GM19035 (cell line): Measurements from ENCODE around the gene FXYD4.

Source experiments
- ATAC-seq: cut with Tn5 transposase; IDR thresholded peaks from one replicate; pipeline ENCODE4 v1.9.1; 2021; ENCODE audit not compliant: unreplicated experiment

FXYD4 gene

DNA sequence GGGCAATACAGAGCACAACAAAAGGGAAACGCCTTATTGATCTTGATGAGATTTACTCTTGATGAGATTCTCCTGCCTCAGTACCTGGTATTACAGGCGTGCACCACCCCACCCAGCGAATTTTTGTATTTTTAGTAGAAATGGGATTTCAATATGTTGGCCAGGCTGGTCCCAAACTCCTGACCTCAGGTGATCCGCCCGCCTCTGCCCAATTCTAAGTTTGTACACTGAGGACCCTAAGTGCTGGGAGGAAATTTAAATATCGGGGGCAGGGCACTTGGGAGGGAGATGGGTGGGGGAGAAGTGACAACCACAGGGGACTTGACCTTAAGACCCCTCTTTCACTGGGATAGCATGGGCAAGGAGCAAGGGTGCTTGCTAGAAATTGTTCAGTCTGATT is 23.4 kb downstream of the FXYD4 start:
- no peak for ATAC-seq

GRCh38 chr10:43395571-43396060 is 24.2 kb downstream of the FXYD4 start:
- no peak for ATAC-seq

DNA sequence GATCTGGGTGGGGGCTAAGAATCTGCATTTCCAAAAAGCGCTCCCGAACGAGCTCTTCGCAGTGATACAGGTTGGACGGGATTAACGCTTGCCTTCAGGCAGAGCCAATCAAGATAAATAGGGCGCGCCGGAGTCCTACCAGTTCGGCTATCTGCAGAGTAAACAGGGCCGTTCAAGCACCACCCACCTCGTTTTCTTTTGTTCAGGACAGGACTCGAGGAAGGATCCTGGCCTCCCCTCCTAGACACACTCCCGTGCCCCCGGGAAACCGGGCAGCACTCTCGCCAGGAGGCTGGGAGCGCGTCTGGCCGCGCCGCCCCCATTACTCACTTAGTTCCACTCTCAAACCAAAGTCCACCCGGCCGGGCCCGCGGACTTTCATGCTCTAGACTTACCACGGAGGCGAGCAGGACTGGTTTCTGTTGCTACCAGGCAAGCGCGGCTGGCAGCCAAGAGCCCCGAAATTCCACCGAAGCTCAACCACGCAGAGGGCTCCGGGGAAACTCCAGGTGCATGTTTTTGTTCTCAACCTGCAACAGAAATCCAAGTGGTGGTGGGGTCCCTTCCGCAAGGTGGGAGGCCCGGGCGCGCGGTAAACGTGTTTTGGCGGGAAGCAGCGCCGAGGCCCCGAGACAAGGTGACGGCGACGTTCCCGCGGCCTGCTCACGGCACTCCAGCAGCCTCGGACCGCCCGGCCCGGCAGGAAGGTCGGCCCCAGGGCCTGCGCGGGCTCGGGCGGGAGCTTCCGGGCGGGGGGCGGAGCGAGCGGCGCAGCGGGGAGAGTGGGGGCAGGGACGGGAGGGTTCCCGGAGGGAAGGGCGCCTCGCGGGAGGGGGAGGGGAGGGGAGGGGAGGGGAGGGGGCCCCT is 24.9 kb downstream of the FXYD4 start:
- ATAC-seq = peak; percentile 47

DNA sequence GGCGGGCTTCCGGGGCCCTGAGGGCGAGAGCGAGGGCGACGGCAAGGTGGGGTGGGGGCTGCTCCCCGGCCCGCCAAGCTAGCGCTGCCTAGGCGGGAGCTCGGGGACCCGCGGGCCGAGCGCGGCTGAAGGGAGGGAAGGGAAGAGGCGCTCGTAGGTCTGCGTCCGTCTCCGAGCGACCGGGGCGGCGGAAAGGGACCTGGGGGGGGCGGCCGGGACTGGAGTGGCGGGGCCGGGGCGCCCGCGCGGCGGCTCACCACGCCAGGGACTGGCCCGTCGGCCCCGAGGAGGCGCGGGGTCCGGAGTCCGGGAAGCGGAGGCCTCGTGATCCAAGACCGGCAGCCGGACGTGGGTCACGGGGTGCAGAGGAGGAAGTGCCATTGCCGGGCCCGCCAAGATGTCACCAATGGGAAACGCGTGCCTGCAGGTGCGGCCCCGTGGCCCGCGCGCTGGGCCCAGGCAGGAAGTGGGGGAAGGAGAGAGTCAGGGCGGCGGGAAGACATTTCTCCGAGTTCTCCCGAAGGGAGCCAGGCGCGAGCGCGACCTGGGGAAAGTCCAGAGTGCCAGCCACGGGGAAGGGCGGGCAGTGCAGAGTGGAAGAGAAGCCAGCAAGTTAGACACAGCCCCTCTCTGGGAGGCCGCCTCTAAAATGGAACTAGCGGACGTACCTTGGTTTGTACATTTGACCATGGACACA is 25.6 kb downstream of the FXYD4 start:
- peak; percentile 88 for ATAC-seq

GRCh38 chr10:43398939-43399319 is 27.5 kb downstream of the FXYD4 start:
- no peak for ATAC-seq

DNA sequence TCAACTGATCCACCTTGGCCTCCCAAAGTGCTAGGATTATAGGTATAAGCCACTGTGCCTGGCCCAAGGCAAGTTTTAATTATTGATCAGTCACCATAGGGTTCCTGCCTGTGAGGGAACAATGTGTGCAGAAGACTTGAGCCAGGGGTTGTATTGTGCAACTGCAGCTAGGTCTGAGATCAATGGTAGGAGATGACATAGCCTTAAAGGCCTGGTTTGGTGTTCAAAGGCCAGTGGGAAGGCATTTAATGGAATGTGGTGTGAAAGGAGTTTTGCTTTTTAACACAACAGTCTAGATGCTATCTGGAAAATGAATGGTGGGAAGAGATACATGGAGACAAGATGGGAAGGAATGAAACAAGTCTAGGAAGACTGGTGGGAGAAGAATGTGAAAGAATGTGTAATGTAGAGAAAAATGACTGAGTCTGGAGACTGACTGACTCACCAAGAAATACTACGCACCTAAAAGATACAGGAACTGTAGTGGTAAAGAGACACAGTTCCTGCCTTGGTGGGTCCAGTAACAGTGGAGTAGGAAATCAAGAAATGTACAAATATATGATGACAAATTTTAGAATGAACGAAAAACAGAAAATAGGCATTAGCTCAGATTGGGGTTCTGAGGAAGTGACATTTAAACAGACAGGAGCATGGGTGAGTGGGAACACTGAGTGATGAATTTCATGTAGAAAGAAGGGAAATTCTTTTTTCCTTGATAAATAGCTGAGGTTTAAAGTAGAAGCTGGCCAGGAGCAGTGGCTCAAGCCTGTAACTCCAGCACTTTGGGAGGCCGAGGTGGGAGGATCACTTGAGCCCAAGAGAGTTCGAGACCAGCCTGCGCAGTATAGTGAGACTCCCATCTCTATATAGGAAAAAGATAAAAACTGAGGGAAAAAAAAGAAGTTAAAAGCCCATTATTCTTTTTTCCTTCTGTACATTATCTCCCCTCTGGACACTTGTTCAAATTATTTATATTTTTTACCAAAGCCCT is 28.2 kb downstream of the FXYD4 start:
- no peak for ATAC-seq

DNA sequence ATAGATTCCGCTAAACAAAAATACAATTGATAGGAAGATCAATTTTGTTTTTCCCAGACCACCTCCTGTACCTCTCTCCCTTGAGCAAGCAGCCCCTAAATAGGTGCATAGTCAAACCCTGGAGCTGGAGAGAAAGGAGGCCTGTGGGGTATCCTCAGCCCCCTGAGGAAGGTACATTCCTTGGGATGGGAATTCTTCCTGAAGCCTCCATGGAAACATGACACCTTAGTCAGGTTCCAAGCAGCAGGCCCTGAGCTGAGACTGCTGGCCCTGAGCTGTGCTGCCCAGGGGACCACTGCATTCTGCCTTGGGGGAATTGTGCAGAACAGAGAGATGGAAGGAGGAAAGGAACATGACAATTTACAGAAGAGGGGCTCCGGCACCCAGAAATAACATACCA is 30.2 kb downstream of the FXYD4 start:
- no peak for ATAC-seq

DNA sequence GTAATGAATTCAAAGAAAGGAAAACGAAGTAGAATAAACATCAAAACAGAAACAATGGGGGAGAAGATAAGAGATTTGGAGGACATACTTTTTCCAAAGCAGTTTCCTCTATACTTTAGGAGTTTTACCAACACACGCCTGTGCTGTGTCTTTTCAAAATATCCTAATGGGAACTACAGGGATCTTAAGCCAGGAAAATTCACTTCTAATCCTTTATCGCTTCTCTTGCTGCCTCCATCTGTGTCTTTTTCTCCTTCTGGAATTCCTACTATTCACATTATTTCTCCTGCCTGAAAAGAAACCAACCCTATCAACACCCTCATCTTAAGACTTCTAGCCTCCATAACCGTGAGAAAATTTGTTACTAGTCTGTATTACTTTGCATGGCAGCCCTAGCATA is 30.7 kb downstream of the FXYD4 start:
- ATAC-seq = no peak

DNA sequence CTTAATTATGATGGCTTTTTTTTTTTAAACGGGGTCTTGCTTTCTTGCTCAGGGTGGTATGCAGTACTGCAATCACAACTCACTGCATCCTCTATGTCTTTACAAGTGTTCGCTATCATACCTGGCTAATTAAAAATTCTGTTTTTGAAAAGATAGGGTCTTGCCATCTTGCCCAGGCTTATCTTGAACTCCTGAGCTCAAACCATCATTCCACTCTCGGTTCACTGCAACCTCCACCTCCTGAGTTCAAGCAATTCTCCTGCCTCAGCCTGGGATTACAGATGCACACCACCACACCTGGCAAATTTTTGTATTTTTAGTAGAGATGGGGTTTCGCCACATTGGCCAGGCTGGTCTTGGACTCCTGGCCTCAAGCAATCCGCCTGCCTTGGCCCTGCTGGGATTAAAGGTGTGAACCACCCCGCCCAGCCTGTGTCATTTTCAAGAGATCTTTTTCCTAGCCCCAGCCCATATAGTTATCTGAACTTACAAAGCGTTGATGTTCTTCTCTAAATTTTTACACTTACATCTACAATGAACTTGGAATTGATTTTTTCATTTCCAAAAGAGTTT is 31.5 kb downstream of the FXYD4 start:
- ATAC-seq = no peak

GRCh38 chr10:43403911-43404703 is 32.7 kb downstream of the FXYD4 start:
- no peak for ATAC-seq

GRCh38 chr10:43404704-43405084 is 33.3 kb downstream of the FXYD4 start:
- ATAC-seq = no peak

- peak; percentile 26 for ATAC-seq
Measured at GRCh38 chr10:43407148-43407575, 35.7 kb downstream of the FXYD4 start.

- ATAC-seq = peak; percentile 50
Measured at GRCh38 chr10:43407576-43408330, 36.3 kb downstream of the FXYD4 start.

GRCh38 chr10:43408331-43408709 is 36.9 kb downstream of the FXYD4 start:
- no peak for ATAC-seq

- peak; percentile 58 for ATAC-seq
Measured at GRCh38 chr10:43408710-43409384, 37.4 kb downstream of the FXYD4 start, which contains the start of gene HNRNPF. Gene HNRNPF, minus strand, starts transcription at chr10:43409186. Its CDS starts 21,302 bp downstream, at chr10:43387884.

GRCh38 chr10:43409385-43410109 is 38.1 kb downstream of the FXYD4 start:
- ATAC-seq = peak; percentile 0

DNA sequence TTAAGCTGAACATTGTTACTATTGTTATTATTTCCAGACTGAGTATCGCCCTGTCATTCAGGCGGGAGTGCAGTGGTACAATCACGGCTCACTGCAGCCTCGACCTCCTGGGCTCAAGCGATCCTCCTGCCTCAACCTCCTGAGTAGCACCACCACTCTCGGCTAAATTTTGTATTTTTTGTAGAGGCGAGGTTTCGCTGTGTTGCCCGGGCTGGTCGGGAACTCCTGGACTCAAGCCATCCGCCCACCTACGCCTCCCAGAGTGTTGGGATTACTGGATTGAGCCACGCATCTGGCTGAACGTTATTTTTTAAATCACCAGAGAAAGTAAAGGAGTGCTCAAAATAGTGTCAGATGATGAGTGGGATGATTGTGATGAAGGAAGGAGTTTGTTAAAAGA is 38.9 kb downstream of the FXYD4 start:
- no peak for ATAC-seq

DNA sequence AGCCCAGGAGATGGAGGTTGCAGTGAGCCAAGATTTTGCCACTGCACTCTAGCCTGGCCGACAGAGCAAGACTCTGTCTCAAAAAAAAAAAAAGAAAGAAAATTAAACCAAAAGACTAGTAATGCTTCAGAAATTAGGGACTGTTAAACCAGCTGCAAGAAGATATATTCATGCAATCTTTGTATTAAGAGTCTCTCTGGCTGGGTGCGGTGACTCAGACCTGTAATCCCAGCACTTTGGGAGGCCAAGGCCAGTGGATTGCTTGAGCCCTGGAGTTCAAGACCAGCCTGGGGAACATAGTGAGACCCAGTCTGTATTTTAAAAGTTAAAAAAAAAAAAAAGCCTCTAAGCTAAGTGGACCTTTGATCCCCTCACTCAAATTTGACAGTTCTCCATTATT is 40.1 kb downstream of the FXYD4 start:
- no peak for ATAC-seq
